ENCODE data around the gene MARCHF10. TPM values are rescaled to one million over a fixed set of nuclear protein-coding genes. Genes with fewer than 3 reads are reported as not detected.
A peak's percentile ranks its signal among the peaks of the same experiment; 100 is the strongest.
"Not testable (repeated sequence)": the region's sequence is repeated elsewhere in the genome, so short reads cannot be mapped to it uniquely, and the experiment has no call there.

Gene MARCHF10
- total RNA-seq, 2 experiments from 2014 or later = not detected

- POLR2A ChIA-PET = no interaction called here
Observed at GRCh38 chr17:62700964-62701705, 107.0 kb downstream of the MARCHF10 start.

DNA sequence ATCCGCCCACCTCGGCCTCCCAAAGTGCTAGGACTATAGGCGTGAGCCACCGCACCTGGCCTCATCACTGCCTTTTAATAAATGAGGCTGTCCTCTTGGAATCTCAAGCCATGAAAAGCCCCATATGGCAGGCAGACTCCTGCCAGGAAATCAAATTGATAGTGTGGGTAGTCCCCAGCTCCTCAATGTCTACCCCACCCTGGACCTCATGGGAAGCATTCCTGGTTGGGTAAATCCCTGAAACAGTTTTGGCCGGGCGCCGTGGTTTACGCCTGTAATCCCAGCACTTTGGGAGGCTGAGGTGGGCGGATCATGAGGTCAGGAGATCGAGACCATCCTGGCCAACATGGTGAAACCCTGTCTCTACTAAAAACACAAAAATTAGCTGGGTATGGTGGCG, 109.7 kb downstream of the MARCHF10 start:
- peaks cover 13% of the 10 kb centered on the region for H3K27me3 Mint-ChIP-seq
- ATAC-seq; intact Hi-C loops (cut with DNase I, micrococcal nuclease); DNase-seq; H3K36me3 Mint-ChIP-seq (ENCODE audit: low read depth); H3K27ac Mint-ChIP-seq; H3K4me1 Mint-ChIP-seq; H3K9me3 Mint-ChIP-seq (ENCODE audit: low read depth); H3K4me3 Mint-ChIP-seq; POLR2A ChIA-PET; CTCF ChIA-PET: not testable (repeated sequence)

More at GRCh38 chr17:62700964-62701705, 107.0 kb downstream of the MARCHF10 start:
- Mint-ChIP-seq H3K27ac (no peak overlapping the region), H3K4me1 (peaks cover 6% of the 10 kb centered on the region), H3K27me3 (peaks cover 22% of the 10 kb centered on the region), H3K36me3 (ENCODE audit: low read depth) (no peaks in the 10 kb centered on the region), H3K4me3 (no peak overlapping the region), H3K9me3 (ENCODE audit: low read depth) (no peaks in the 10 kb centered on the region)
- ATAC-seq (no peak), DNase-seq (no peak)
- CTCF ChIA-PET = no interaction called here
- intact Hi-C loops (cut with DNase I, micrococcal nuclease) = loop anchor here (5.0 to 10.0 kb wide), 2 partner anchors 364 to 706 kb away; no protein-coding TSS in a partner anchor

DNA sequence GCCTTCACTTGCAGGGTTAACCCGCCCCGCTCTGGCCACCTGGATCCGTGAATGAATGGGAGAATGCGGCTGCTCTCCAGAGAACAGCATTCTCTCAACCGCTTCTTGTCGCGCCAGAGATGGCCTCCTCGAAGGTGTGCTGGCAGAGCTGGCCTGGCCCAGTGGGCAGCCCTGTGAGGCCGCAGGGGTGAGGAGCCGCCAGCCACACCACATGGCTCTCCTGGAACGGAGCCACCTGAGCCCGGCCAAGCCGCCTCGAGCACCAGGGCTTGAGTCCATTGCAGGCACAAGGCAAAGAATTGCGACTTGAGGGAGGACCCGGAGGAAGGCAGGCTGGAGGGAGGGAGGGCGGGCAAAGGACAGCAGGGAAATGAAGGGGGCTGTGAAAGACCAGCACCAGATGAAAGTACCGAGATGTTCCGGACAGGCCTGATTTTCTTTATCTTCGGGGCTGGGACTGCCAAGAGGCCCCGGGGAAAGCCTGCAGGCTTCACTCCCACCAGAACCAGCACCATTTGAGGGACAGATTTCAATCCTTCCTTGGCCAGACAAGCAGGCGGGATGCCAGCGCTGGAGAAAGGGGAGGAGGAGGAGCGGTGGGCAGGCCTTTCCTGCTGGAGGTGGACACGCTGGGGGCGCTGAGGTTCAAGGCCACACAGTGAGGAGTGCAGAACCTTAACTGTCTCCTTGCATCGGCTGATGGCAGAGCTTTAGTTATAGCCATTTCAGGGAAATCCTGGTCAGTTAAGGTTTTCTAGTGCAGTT, 111.2 kb downstream of the MARCHF10 start:
- DNase-seq (no peak), ATAC-seq (no peak)
- ChIA-PET POLR2A (no interaction called here), CTCF (no interaction called here)
- Mint-ChIP-seq H3K27me3 (peaks cover 8% of the 10 kb centered on the region), H3K4me1 (no peaks in the 10 kb centered on the region), H3K36me3 (ENCODE audit: low read depth) (no peaks in the 10 kb centered on the region), H3K9me3 (ENCODE audit: low read depth) (no peaks in the 10 kb centered on the region), H3K27ac (no peak overlapping the region), H3K4me3 (no peak overlapping the region)
- intact Hi-C loops (cut with DNase I, micrococcal nuclease) = no loop called here

GRCh38 chr17:62696256-62696655, 111.9 kb downstream of the MARCHF10 start:
- Mint-ChIP-seq H3K4me3 (no peak overlapping the region), H3K9me3 (ENCODE audit: low read depth) (no peaks in the 10 kb centered on the region), H3K4me1 (no peaks in the 10 kb centered on the region), H3K27me3 (peaks cover 8% of the 10 kb centered on the region), H3K27ac (no peak overlapping the region), H3K36me3 (ENCODE audit: low read depth) (no peaks in the 10 kb centered on the region)
- CTCF ChIA-PET = no interaction called here
- intact Hi-C loops (cut with DNase I, micrococcal nuclease) = no loop called here
- ATAC-seq = no peak
- POLR2A ChIA-PET = no interaction called here
- no peak for DNase-seq

- not testable (repeated sequence) for H3K27me3 Mint-ChIP-seq
Observed at GRCh38 chr17:62695093-62695738, 112.9 kb downstream of the MARCHF10 start.

DNA sequence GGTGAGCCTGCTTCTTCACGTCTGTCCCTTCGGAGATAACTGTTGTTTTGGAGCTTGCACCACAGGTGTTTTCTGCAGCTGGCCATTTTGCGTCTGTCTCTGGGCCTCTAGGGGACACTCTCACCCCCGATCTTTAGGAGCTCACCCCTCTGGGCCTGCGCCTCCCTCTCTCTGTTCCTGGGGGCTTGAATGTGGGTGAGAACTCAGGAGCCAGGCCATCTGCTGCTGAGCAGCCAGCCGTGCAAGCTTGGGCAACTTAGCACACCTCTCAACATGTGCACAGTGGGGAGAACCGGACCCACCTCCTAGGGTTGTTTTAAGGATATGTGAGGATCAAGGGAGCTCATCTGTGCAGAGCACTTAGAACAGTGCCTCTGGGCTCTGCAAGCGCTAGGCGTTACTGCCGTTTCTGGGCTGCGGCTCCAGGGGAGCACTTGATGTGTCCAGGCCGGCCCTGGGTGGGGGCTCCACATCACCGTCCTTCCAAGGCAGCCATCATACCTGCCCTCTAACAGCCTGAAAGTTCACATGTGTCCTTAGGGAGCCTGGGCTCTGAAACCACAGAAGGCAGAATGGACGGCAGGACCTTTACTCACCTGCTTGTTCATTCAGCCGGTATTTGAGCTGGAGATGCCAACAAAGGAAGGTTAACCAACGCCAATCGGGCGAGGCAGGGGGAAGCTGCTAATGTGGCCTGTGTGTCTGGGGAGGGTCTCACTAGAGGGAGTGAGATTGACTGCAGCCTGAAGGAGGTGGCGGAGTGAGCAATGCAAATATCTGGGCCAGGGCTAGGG, 114.3 kb downstream of the MARCHF10 start:
- Mint-ChIP-seq H3K9me3 (ENCODE audit: low read depth) (no peaks in the 10 kb centered on the region), H3K27me3 (no peaks in the 10 kb centered on the region), H3K4me1 (no peaks in the 10 kb centered on the region), H3K36me3 (ENCODE audit: low read depth) (no peaks in the 10 kb centered on the region), H3K4me3 (no peak overlapping the region), H3K27ac (no peak overlapping the region)
- CTCF ChIA-PET = interaction anchor here (0.6 to 0.8 kb wide), 3 partner anchors 14 to 220 kb away, joined by 3 to 5 read pairs (median 5); no protein-coding TSS in a partner anchor
- no peak for DNase-seq
- POLR2A ChIA-PET = no interaction called here
- intact Hi-C loops (cut with DNase I, micrococcal nuclease) = loop anchor here in 1 of 2 experiments (1.0 kb wide), 1 partner anchor 141 kb away; no protein-coding TSS in a partner anchor
- ATAC-seq = no peak

More at GRCh38 chr17:62695093-62695738, 112.9 kb downstream of the MARCHF10 start:
- H3K4me3 Mint-ChIP-seq; H3K4me1 Mint-ChIP-seq; H3K36me3 Mint-ChIP-seq (ENCODE audit: low read depth); H3K27ac Mint-ChIP-seq; intact Hi-C loops (cut with DNase I, micrococcal nuclease); ATAC-seq; DNase-seq; H3K9me3 Mint-ChIP-seq (ENCODE audit: low read depth): not testable (repeated sequence)
- CTCF ChIA-PET = interaction anchor here (0.6 kb wide), 1 partner anchor 178 kb away, joined by 3 read pairs; no protein-coding TSS in a partner anchor
- POLR2A ChIA-PET = interaction anchor here (0.6 kb wide), 1 partner anchor 744 kb away, joined by 3 read pairs; no protein-coding TSS in a partner anchor

- H3K36me3 Mint-ChIP-seq (ENCODE audit: low read depth) = no peaks in the 10 kb centered on the region
- peak; percentile 55 for ATAC-seq
- no peak overlapping the region for H3K27ac Mint-ChIP-seq
- CTCF ChIA-PET = interaction anchor here (0.9 kb wide), 1 partner anchor 20 kb away, joined by 3 read pairs; no protein-coding TSS in a partner anchor
- H3K4me1 Mint-ChIP-seq = no peaks in the 10 kb centered on the region
- no peak overlapping the region for H3K4me3 Mint-ChIP-seq
- H3K9me3 Mint-ChIP-seq (ENCODE audit: low read depth) = no peaks in the 10 kb centered on the region
- POLR2A ChIA-PET = no interaction called here
- DNase-seq = peak; percentile 36
- intact Hi-C loops (cut with DNase I, micrococcal nuclease) = loop anchor here in 1 of 2 experiments (1.0 kb wide), 1 partner anchor 140 kb away; no protein-coding TSS in a partner anchor
- no peaks in the 10 kb centered on the region for H3K27me3 Mint-ChIP-seq
Observed at GRCh38 chr17:62692721-62693431, 115.2 kb downstream of the MARCHF10 start.

DNA sequence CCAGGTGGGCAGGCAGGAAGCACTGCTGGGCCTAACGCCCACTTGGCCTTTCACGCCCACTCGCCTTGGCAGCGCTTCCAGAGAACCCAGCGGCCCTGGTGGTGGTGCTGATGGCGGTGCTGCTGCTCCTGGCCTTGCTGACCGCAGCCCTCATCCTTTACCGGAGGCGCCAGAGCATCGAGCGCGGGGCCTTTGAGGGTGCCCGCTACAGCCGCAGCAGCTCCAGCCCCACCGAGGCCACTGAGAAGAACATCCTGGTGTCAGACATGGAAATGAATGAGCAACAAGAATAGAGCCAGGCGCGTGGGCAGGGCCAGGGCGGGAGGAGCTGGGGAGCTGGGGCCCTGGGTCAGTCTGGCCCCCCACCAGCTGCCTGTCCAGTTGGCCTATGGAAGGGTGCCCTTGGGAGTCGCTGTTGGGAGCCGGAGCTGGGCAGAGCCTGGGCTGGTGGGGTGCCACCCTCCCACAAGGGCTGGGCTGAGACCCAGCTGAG, 115.9 kb downstream of the MARCHF10 start:
- no peaks in the 10 kb centered on the region for H3K9me3 Mint-ChIP-seq (ENCODE audit: low read depth)
- H3K4me1 Mint-ChIP-seq = no peaks in the 10 kb centered on the region
- ChIA-PET CTCF (no interaction called here), POLR2A (no interaction called here)
- H3K27ac Mint-ChIP-seq = no peak overlapping the region
- H3K36me3 Mint-ChIP-seq (ENCODE audit: low read depth) = no peaks in the 10 kb centered on the region
- H3K4me3 Mint-ChIP-seq = no peak overlapping the region
- H3K27me3 Mint-ChIP-seq = no peaks in the 10 kb centered on the region
- ATAC-seq = no peak
- DNase-seq = no peak
- intact Hi-C loops (cut with DNase I, micrococcal nuclease) = no loop called here

DNA sequence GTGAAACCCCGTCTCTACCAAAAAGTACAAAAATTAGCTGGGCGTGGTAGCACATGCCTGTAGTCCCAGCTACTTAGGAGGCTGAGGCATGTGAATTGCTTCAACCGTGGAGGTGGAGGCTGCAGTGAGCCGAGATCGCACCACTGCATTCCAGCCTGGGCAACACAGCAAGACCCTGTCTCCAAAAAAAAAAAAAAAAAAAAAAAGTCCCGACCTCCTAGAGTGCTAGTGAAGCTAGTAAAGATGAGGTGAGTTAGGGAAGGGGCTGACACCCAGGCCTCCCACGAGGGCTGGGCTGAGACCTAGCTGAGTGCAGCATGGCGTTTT, 116.6 kb downstream of the MARCHF10 start:
- DNase-seq; CTCF ChIA-PET; H3K27me3 Mint-ChIP-seq; H3K4me1 Mint-ChIP-seq; H3K4me3 Mint-ChIP-seq; H3K36me3 Mint-ChIP-seq (ENCODE audit: low read depth); H3K27ac Mint-ChIP-seq; H3K9me3 Mint-ChIP-seq (ENCODE audit: low read depth); intact Hi-C loops (cut with DNase I, micrococcal nuclease); POLR2A ChIA-PET; ATAC-seq: not testable (repeated sequence)

GRCh38 chr17:62690168-62690897, 117.8 kb downstream of the MARCHF10 start:
- Mint-ChIP-seq H3K4me1 (no peaks in the 10 kb centered on the region), H3K4me3 (no peak overlapping the region), H3K36me3 (ENCODE audit: low read depth) (no peaks in the 10 kb centered on the region), H3K9me3 (ENCODE audit: low read depth) (no peaks in the 10 kb centered on the region), H3K27ac (no peak overlapping the region), H3K27me3 (no peaks in the 10 kb centered on the region)
- DNase-seq = no peak
- ATAC-seq = no peak
- intact Hi-C loops (cut with DNase I, micrococcal nuclease) = no loop called here
- ChIA-PET POLR2A (no interaction called here), CTCF (interaction anchor here (0.6 kb wide), 1 partner anchor 13 kb away, joined by 3 read pairs; no protein-coding TSS in a partner anchor)

All from activated CD4-positive, alpha-beta T cell treated with anti-CD3 and anti-CD28 coated beads for 36 hours (primary cell).